Activated naive CD4-positive, alpha-beta T cell treated with anti-CD3 and anti-CD28 coated beads, Interleukin-2, amount 50 U/mL, for 24 hours (primary cell): ENCODE data around the gene MIEF1.

Experiments used
- H3K27ac Mint-ChIP-seq: one replicate; pipeline ENCODE4 v1.8.0; 2021; ENCODE audit warnings: mild to moderate bottlenecking, mixed read lengths
- H3K27me3 Mint-ChIP-seq: one replicate; pipeline ENCODE4 v1.8.0; 2021; ENCODE audit warnings: mixed read lengths
- H3K36me3 Mint-ChIP-seq: one replicate; pipeline ENCODE4 v1.8.0; 2021; ENCODE audit warnings: mixed read lengths
- H3K4me1 Mint-ChIP-seq: one replicate; pipeline ENCODE4 v1.8.0; 2021; ENCODE audit warnings: mixed read lengths
- H3K4me3 Mint-ChIP-seq: one replicate; pipeline ENCODE4 v1.8.0; 2021; ENCODE audit warnings: mild to moderate bottlenecking, mixed read lengths
- H3K9me3 Mint-ChIP-seq: one replicate; pipeline ENCODE4 v1.8.0; 2021; ENCODE audit warnings: mixed read lengths

The MIEF1 gene

DNA sequence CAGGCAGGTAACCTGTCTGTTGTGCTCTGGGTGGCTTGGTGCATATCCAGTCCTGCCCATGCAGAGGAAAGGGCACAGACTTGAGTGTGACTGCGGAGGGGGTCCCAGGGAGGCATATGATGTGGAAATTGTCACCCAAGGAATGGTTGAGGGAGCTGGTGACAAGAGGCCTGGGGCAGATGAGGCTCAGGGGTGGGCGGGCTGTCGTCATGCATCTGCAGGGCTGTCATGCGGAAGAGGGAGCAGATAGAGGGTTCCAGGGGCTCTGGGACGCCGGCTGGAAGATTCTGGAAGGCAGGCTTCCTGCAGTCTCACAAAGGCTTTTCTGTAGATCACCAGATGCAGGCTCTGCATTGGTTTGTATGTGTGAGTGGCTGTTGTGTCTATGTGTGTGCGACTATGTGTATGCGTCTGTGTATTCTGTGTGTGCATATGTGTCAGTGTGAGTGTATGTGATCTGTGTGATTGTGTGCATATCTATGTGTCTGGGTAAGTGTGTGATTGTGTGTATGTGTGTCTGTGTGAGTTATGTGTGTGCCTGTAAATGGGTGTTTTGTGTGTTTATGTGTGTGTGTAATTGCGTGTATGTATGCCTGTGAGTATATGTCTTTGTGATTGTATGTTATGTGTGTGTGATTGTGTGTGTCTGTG is 60.9 kb downstream of the MIEF1 start:
- Mint-ChIP-seq H3K9me3 (no peaks in the 10 kb centered on the region), H3K36me3 (no peaks in the 10 kb centered on the region), H3K27ac (no peak overlapping the region), H3K4me1 (peaks cover 17% of the 10 kb centered on the region), H3K27me3 (no peaks in the 10 kb centered on the region), H3K4me3 (no peak overlapping the region)

DNA sequence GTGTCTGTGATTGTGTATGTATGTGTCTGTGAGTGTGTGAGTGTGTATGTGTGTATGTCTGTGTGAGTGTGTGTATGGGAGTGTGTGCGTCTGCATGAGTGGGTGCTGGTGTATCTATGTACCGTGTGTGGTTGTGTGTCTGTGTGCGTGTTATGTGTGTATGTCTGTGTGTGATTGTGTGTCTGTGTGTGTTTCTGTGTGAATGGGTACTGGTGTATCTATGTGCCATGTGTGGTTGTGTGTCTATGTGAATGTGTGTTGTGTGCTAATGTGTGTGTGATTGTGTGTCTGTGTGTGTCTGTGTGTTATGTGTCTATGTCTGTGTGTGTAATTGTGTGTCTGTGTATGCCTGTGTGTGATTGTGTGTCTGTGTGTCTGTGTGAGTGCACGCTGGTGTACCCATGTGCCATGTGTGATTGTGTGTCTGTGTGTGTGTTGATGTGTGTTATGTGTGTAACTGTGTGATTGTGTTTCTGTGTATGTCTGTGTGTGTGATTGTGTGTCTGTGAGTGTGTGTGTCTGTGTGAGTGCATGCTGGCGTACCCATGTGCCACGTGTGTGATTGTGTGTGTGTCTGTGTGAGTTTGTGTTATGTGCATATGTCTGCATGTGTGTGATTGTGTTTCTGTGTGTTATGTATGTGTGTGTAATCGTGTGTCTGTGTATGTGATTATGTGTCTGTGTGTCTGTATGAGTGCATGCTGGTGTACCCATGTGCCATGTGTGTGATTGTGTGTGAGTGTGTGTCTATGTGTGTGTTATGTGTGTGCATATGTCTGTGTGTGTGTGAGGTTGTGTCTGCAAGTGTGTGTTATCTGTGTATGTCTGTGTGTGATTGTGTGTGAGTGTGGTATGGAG is 61.7 kb downstream of the MIEF1 start:
- Mint-ChIP-seq H3K4me3 (no peak overlapping the region), H3K4me1 (peaks cover 20% of the 10 kb centered on the region)

DNA sequence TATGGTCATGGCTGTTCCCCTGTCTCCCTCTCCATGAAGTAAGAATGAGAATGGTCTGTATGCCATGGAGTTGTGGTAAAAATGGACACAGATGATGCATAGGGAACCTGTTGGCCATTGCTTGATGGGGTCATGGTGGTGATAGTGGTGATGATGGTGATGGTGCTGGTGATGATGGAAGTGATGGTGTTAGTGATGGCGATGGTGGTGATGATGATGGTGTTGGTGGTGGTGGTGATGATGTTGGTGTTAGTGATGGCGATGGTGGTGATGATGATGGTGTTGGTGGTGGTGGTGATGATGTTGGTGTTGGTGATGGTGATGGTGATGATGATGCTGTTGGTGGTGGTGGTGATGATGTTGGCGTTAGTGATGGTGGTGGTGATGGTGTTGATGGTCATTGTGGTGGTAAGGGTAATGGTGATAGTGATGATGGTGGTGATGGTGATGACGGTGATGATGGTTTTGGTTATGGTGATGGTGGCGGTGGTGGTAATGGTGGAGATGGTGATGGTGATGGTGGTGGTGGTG is 63.4 kb downstream of the MIEF1 start:
- H3K27ac Mint-ChIP-seq: peak overlapping the region; percentile 44
- H3K4me3 Mint-ChIP-seq: peak overlapping the region; percentile 5
- H3K4me1 Mint-ChIP-seq: peaks cover 20% of the 10 kb centered on the region
- H3K36me3 Mint-ChIP-seq: no peaks in the 10 kb centered on the region
- H3K9me3 Mint-ChIP-seq: no peaks in the 10 kb centered on the region
- H3K27me3 Mint-ChIP-seq: no peaks in the 10 kb centered on the region

More for the DNA sequence above, 61.7 kb downstream of the MIEF1 start:
- Mint-ChIP-seq H3K27ac (no peak overlapping the region), H3K36me3 (no peaks in the 10 kb centered on the region), H3K27me3 (no peaks in the 10 kb centered on the region), H3K9me3 (no peaks in the 10 kb centered on the region)

DNA sequence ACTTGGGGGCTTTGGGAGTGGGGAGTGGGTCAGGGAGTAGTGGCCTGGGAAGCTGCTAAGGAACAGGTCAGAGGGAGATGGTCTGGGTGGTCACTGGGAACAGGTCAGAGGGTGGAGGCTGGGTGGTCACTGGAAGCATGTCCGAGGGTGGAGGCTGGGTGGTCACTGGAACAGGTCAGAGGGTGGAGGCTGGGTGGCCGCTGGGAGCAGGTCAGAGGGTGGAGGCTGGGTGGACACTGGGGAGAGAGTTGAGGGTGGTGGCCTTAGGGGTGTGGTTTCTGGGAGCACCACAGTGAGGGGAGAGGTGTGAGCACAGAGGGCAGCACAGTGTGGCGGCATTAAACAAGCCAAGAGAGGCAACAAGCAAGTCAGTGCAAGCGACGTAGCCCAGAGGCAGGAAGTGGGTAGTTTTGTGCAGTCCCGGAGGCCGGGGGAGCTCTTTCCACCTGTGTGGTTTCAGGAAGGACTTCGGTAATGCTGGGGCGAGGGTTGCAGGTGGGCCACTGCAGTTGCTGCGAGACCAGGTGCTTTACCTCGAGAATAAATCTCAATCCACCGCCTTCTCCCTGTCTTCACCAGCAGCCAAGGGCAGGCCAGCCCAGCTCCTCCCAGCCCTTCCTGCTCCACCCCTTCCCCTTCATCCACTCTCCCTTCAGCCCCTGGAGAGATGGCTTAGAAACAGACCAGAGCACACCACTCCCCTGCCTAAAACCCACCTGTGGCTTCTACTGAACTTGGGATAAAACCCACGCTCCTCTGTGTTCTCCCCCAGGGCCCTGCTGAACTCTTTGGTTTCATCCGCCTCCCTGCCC is 65.3 kb downstream of the MIEF1 start:
- Mint-ChIP-seq H3K9me3 (no peaks in the 10 kb centered on the region), H3K36me3 (no peaks in the 10 kb centered on the region), H3K27me3 (no peaks in the 10 kb centered on the region), H3K4me3 (peak overlapping the region; percentile 17), H3K27ac (peak overlapping the region; percentile 66), H3K4me1 (peaks cover 20% of the 10 kb centered on the region)
